ENCODE measurements around the gene SLC4A3.

SLC4A3 gene

DNA sequence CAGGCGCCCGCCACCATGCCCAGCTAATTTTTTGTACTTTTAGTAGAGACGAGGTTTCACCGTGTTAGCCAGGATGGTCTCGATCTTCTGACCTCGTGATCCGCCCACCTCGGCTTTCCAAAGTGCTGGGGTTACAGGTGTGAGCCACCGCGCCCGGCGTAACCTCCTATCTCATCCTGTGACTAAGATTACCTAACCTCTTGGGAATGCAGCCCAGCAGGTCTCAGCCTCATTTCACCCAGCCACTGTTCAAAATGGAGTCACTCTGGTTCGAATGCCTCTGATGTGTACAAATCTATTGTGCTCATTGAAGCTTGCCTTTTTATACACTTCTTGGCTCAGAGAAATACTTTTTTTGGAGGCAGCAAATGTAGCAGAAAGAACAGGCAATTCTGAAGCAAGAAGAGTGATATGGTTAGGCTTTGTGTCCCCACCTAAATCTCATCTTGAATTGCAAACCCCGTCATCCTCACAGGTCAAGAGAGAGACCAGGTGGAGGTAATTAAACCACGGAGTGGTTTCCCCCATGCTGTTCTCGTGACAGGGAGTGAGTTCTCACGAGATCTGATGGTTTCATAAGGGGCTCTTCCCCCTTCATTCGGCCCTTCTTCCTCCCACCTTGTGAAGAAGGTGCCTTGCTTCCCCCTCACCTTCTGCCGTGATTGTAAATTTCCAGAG is 60.6 kb downstream of the SLC4A3 start:
- H3K9ac ChIP-seq (ENCODE audit: low read length) = no peak overlapping the region
- no peaks in the 10 kb centered on the region for H3K36me3 ChIP-seq (ENCODE audit: control insufficient read depth, insufficient read depth, low read length)
- H3K4me1 ChIP-seq (ENCODE audit: control insufficient read depth, insufficient read depth, low read length) = peaks cover 3% of the 10 kb centered on the region
- H3K27me3 ChIP-seq (ENCODE audit: control insufficient read depth, insufficient read depth, low read length) = peaks cover 3% of the 10 kb centered on the region
- no peak overlapping the region for H3K27ac ChIP-seq (ENCODE audit: low read depth, low read length)
- no peak overlapping the region for H3K4me3 ChIP-seq (ENCODE audit: low read length)

DNA sequence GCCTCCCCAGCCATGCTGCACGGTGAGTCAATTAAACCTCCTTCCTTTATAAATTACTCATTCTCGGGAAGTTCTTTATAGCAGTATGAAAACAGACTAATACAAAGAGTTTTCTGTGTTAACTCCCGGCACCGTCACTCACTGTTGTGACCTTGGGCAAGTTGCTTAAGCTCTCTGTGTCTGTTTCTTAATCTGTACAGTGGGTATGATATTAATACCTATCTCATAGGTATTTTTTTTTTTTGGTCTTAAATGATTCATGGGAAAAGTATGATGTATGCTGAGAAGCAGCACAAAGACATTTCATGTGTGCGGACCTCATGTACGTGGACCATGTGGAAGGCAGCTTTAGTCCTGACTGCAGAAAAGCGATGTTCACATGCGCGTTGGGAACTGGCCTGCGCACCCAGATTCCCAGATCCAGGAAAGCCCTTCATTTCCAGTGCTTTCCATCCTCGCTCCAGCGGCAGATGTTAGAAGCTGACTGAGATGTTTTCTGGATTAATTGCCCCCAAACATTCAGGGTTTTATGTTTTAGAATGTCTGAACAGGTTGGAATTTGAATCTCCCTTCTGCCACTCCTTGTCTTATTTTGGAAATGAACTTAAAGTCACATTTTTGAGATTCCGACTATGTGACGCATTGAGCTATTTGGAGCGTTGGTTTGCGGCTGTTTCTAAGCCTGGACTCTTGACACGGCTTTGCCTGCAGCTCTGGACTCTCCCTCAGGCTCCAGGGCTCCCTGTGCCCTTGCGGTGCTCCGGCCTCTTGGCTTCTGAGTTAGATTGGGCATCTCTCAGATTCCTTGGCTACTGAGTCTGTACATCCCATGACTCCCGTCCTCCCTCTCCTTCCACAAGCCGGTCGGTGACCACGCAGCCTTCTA is 61.4 kb downstream of the SLC4A3 start:
- Histone ChIP-seq H3K27ac (ENCODE audit: low read depth, low read length) (no peak overlapping the region), H3K4me3 (ENCODE audit: low read length) (no peak overlapping the region), H3K4me1 (ENCODE audit: control insufficient read depth, insufficient read depth, low read length) (peaks cover 3% of the 10 kb centered on the region)

DNA sequence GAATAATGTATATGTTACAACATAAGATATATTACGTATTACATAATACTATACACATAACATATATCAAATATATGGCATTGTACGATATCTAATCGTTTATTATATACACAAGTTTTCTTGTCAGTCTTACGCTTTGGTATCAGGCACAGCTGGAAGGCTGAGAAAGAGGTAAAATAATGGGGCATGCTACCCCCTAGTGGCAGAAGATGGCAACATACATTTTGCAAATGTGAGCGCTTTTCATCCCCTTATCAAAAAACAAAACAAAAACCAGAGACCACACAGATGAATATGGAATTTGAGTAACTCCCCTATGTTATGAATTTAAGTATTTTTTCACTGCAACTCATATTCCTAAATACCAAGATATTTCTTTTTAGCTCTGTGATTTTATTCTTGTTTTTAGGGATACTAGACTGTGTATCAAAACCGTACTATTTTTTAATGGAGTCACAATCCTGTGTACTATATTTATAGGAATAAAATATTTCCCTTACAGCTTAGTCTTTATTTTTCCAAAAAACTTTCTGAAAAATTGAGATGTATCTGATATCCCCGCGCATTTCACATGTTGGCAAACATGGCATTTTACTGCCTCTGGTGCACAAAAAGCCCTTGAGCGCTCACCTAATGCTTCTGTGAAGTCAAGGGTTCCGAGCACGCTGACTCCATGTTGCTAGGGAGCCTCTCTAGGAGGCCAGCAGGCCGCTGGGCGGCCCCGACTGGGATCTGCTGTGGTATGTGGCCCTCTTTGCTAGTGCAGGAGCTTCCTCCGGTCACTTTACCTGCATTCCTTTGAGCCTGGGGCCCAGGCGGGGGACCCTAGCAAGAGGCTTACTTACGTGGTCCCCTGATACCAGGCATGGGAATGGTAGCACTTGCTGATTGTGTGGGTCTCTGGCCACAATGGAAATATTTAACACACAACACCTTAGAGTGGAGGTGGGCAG is 62.5 kb downstream of the SLC4A3 start:
- H3K4me3 ChIP-seq (ENCODE audit: low read length) = no peak overlapping the region
- no peaks in the 10 kb centered on the region for H3K36me3 ChIP-seq (ENCODE audit: control insufficient read depth, insufficient read depth, low read length)
- H3K27ac ChIP-seq (ENCODE audit: low read depth, low read length) = no peak overlapping the region
- peaks cover 3% of the 10 kb centered on the region for H3K27me3 ChIP-seq (ENCODE audit: control insufficient read depth, insufficient read depth, low read length)
- no peak overlapping the region for H3K9ac ChIP-seq (ENCODE audit: low read length)
- H3K4me1 ChIP-seq (ENCODE audit: control insufficient read depth, insufficient read depth, low read length) = peaks cover 3% of the 10 kb centered on the region

More for the DNA sequence above, 61.4 kb downstream of the SLC4A3 start:
- H3K9ac ChIP-seq (ENCODE audit: low read length) = no peak overlapping the region
- H3K36me3 ChIP-seq (ENCODE audit: control insufficient read depth, insufficient read depth, low read length) = no peaks in the 10 kb centered on the region
- peaks cover 3% of the 10 kb centered on the region for H3K27me3 ChIP-seq (ENCODE audit: control insufficient read depth, insufficient read depth, low read length)

DNA sequence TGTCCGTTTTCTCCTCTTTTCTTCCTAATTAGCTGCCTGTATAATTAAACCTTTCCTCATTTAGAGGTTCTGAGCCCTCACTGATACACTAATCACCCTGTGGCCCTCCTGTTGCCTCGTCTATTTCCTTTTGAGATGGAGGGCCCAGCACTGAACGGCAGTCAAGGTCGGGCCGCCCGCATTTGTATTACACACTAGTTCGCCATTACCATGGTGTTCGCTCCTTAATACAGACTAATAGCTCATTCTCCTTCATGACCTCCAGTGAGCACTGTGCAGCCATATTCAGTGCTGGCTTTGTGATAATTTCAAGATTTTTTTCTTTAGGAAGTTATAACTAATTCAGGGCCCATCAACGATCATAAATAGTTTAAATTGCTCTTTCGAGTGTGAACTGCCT is 64.1 kb downstream of the SLC4A3 start:
- no peak overlapping the region for H3K4me3 ChIP-seq (ENCODE audit: low read length)
- peaks cover 3% of the 10 kb centered on the region for H3K4me1 ChIP-seq (ENCODE audit: control insufficient read depth, insufficient read depth, low read length)
- H3K36me3 ChIP-seq (ENCODE audit: control insufficient read depth, insufficient read depth, low read length) = no peaks in the 10 kb centered on the region
- H3K27me3 ChIP-seq (ENCODE audit: control insufficient read depth, insufficient read depth, low read length) = peaks cover 3% of the 10 kb centered on the region
- H3K27ac ChIP-seq (ENCODE audit: low read depth, low read length) = no peak overlapping the region
- no peak overlapping the region for H3K9ac ChIP-seq (ENCODE audit: low read length)

All from rectal smooth muscle tissue (tissue), 1 donor.